Fibroblast of peridontal ligament (primary cell): ENCODE measurements around the gene DNTT.

Source experiments
- DNase-seq: peaks from one replicate; pipeline ENCODE4 v3.0.0-alpha.2; 2010; ENCODE audit errors: extremely low read depth

Gene DNTT

GRCh38 chr10:96377816-96378294 lies 73.6 kb downstream of the DNTT start:
- DNase-seq: no peak

- DNase-seq: no peak
Observed at GRCh38 chr10:96378741-96379140, 74.5 kb downstream of the DNTT start.

GRCh38 chr10:96379758-96380157 lies 75.5 kb downstream of the DNTT start:
- no peak for DNase-seq

DNA sequence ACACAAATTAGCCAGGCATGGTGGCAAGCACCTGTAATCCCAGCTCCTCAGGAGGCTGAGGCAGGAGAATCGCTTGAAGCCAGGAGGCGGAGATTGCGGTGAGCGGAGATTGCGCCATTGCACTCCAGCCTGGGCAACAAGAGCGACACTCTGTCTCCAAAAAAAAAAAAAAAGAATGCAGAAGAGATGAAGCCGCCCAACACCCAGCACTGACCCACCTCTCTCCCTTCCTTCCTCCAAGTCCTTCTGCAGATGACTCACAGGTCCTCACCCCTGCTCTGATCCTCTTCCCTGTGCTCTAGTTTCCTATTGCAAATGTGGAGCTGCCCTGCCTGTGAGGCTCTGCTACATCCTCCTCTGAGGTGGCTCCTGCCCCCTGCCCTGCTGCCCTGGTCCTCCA lies 76.6 kb downstream of the DNTT start:
- DNase-seq: no peak

GRCh38 chr10:96384506-96384905 lies 80.3 kb downstream of the DNTT start:
- no peak for DNase-seq

DNA sequence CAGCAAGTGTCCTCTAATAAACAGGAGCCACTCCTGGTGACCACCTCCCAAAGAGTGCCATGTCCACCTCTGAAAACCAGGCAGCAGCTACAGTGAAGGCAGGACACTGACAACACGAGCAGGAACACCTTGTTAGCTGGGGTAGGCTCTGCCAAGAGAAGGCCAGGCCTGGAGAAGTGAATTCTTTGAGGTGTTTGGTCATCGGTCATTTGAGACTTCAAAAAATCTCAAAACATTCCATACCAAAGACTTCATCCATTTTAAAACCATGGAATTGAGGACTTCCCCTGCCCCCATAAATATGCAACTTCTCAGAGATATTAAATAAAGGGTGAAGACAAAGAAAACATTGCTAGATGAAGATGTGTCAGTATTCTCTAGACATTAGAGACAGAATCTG lies 82.9 kb downstream of the DNTT start:
- no peak for DNase-seq

- peak; percentile 2 for DNase-seq
Observed at GRCh38 chr10:96387601-96388000, 83.4 kb downstream of the DNTT start.
